Effector CD8-positive, alpha-beta T cell (primary cell): ENCODE results near the gene LRRC53.

ENCODE experiments used
- DNase-seq: peaks from one replicate; lab custom pipeline; 2025; lab: John Stamatoyannopoulos, UW

Gene LRRC53

DNA sequence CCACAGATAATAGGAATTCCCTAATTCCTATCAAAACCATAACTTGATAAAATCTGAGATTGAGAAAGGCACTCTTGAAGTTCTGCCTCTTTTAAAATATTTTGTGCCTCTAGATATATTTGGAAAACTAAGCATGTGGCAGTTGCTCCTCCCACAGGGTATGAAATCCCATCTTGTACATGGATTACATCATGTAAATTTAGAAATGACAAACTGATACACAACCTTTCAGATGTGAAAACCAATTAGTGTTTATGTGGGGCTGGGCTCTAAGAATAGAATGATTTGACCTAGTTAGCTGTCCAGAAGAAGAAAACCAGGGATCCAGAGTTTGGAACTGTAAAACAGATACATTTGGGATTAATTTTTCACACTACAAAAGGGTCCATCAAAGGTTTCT is 15.7 kb downstream of the LRRC53 start:
- no peak for DNase-seq

DNA sequence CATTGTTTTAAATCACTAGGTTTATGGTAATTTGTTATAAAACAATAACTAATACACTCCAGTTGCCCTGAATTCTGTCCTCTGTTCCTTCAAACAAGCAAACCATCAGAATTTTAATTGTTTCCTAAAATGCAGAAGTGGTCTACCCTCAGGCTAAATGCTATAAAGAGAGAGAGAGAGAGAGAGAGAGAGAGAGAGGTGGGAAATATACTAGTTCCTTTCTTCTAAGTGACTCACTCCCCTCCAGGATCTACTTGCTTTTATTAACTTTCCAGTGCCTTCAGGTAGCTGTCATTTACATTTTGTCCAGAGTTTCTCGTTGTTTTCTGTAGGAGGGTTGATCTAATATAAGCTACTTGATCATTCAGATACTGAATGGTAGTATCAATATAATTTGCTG is 26.4 kb downstream of the LRRC53 start:
- no peak for DNase-seq

DNA sequence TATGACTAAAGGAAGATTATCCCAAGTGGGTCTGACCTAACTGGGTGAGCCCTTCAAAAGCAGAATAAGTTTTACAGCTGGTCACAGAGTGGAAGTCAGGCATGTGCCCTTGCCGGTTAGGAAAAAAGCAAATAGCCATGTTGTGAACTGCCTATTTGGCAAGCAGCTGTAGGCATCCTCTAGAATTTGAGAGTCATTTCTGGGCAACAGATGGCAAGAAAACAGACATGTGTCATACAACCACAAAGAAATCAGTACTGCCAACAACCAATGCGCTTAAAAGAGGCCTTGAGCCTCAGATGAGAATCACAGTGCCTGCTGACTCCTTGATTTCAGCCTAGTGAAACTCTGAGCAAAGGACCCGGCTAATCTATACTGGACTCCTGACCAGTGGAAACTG is 26.8 kb downstream of the LRRC53 start:
- DNase-seq: no peak

DNA sequence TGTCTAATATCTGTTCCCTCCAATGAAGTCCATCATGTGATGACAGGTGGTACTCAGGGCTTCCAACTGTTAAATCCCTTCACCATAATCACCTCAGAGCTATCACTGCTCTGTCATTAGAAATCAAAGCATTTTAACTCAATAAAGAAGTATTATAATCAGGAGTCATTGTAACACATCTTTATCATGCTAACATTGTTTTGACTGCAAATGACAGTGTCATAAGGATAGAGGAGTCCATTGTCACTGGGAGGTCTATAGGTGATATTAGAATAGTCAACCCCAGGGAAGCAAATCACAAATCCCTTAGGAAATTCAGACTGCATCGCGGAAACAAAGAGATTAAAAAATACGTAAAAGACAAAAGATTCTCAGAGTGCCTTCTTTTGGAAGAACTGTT is 30.8 kb downstream of the LRRC53 start:
- no peak for DNase-seq

DNA sequence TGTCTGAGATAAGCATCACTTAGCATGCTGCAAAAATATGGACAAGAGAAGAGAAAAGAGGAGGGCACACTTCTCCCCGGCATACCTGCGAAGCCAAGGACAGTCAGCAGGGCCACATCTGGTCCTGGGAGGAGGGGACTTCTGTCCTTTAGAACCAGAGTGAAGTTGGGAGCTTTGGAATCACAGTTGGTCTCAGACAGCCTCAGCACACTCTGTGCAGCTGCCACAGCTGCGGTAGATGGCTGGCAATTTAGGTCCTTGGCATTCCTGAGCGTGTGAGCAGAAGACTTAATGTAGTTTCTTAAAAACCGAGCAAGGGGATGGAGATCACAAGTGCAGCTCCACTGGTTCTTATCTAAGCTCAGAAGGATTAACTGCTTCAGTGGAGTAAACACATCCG is 32.3 kb downstream of the LRRC53 start:
- DNase-seq: no peak

DNA sequence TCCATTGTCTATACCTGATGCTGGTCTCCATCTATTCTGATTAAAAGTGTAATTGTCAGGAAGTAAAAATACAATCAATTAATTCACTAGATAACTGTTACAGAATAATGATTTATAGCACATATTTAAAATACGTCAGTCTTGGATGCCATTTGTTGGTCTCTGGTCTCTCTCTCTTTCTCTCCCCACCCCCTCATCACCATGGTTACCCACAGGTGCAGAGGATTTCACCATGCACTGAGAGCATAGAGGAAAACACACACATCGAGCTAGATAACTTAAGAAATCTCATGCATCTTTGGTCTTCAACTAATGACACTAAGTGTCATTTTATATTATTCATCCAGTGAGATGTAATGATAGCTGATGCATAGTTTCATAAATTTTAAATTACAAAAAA is 33.4 kb downstream of the LRRC53 start:
- no peak for DNase-seq

DNA sequence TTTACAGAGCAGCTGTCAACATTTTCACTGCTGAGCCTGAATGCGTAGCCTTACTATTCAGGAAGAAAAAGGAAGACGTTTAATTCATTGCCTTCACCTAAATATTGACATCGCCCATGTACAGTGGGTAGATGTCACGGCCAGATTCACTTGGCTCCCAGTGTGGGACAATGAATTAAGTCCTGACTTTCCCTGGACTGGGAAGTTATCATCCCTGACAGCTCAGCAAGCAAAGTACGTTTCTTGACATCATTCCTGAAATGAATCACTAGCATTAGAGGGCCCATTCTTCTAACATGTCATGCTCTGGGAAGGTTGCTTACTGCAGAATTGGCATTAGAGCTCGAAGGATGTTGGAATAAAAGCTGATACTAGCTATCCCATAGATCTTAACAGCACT is 37.8 kb downstream of the LRRC53 start:
- DNase-seq: no peak

DNA sequence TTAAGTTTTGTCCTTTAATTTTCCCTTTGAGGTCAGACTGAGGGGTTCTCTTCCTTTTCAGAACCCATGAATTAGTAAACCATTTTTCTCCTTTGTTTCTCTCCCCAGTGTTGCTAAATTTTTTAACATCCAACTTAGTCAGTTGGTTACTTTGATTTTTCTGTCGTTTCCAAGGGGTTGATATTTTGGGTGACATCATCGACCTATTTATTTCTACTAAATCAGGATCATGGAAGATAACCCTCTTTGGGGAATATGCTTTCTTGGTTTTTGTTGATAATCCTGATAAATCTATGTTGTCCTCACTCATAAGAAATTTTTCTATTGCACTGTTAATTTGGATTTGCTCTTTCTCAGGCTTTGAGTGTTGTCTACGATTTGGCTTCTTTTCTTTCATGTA is 40.9 kb downstream of the LRRC53 start:
- DNase-seq: no peak

DNA sequence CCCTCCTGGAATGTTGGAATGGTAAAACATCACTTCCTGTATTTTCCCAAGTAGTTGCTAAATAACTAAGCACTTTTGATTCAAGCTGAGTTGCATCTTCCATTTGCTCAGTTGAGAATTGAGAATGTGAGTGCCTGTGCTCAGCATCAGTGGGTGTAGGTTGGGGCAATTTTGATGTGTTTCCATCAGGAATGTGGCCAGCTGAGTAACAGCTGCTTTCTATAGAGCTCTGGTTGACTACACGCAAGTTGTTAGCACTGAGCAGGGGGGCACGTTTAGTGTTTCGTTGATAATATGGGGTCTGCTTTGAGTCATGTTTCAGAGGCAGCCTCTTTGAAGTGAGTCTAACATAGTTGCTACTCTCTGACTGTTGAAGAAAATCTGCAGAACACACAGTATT is 41.5 kb downstream of the LRRC53 start:
- DNase-seq: no peak

DNA sequence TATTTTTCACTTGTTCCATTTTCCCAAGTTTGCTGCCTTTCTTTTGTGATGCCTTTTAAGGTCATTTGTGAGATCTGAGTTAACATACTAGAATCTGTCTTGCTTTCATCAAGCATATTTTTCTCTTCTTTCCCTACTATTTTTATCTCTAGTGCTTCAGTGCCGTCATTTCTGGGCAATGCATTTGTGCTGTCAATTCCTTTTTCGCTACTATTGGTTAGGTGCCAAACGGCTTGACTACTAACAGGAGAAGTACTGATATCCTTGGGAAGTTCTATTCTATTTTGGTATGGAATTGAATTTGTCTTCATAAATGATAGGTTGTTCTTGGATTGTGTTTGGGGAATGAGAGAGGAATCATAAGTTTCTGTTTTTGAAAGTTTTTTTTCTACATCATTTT is 42.2 kb downstream of the LRRC53 start:
- DNase-seq: no peak

DNA sequence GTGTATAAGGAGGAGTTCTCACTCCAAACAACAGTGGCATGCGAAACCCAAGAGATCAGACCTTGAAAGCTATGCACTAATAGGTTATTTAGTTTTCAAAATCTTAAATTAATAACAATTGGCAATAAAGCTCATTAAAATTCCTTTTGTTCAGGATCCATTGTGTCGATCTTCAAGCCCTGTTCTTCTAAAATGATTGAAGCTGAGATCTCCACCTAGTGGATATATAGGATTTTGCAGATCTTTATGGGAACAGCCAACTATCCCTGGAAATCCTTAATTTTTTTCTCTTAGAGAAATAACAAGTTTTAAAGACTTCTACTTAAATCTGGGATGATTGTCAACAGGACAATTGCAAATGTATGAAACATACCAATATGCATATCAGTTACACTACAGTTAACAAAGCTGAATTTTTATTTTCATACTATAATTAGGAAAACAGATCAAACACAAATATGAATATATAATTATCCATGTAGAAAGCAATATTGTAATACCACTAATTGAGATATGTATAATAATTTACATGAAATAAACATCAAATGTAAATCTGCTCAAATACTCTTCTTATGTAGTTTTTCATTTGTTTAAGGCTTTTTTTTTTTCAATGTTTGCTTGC is 43.3 kb downstream of the LRRC53 start:
- no peak for DNase-seq

DNA sequence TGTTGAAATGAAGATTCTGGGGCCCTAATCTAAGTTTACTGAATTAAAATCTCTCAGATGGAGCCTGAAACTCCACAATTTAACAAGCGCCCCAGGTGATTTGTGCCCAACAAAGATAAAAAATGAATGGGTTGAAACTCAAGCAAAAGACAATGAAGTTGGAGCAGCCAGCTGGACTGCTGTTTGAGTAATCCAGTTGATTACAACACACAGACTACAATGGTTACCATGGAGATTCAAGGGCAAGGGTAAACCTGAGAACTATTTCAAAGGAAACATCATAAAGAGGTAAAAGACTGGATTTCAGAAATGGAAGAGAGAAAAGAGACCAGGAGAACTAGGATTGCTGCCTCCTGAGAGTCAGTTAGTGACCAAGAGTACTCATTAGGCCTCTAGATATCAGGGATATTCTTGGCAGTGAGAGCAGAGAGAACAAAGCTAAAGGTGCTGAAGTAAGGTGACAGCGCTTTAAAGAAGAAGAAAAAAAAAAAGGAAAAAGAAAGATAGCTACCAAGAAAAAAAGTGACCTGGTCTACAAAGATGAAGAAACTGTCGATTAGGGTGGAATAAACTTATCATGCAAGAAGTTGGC is 44.5 kb downstream of the LRRC53 start:
- no peak for DNase-seq

DNA sequence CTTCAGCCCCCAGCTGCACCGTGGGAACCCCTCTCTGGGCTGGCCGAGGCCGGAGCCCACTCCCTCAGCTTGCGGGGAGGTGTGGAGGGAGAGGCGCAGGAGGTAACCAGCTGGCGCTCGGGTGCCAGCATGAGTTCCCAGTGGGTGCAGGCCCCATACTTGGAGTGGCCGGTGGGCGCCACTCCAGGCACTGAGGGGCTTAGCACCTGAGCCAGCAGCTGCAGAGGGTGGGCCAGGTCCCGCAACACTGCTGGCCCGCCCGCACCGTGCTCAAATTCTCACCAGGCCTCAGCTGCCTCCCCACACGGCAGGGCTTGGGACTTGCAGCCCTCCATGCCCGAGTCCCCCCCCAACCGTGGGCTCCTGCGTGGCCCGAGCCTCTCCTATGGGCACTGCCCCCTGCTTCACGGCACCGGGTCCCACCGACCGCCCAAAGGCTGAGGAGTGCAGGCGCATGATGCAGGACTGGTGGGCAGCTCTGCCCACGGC is 47.2 kb downstream of the LRRC53 start:
- DNase-seq: no peak

DNA sequence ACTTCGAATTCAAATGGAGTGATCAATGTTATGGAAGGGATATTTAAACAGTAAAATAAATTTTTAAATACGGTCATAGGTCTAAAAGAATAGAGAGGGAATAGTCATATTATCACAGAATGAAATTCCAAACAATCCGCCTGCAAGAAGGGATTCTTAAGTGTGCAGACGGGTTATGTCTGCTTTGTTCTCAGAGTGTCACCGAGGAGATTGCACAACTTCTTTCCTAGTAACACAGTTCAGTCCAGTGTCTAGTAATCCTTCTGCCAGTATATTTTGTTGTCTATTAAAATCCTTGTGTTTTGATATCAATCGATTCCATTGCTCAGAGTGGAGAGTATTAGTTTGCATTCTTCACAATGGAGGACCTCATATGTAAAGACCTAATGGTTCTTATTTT is 48.4 kb downstream of the LRRC53 start:
- no peak for DNase-seq

DNA sequence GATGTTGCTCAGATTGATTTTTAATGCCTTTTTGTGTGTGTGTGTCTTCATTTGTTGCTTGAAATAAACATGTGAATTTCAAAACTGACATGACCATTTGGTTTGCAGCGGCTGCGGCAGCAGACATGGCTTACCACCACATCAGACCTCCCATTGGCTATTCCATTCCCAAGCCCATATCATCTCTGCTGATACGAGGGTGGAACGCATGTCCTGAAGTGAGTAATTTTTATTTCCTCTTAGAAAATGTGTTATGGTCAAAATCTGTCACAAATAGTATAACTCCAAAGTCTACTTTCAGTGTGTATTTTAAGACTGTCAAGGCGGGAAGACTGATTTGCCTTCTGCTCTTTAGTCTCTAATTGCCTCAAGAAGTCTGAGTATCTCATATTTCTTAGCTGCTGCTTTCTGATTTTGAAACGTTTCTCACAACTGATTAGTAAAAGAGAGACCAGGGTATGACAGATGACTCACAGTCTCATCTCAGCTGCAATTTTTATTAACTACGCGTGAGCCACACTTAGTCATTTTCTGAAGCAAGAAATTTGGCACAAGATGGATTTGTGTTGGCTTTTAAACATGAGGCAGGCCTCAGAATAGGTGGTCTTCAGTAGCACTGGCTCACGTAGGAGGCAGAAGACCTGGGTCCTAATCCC is 49.0 kb downstream of the LRRC53 start:
- no peak for DNase-seq

DNA sequence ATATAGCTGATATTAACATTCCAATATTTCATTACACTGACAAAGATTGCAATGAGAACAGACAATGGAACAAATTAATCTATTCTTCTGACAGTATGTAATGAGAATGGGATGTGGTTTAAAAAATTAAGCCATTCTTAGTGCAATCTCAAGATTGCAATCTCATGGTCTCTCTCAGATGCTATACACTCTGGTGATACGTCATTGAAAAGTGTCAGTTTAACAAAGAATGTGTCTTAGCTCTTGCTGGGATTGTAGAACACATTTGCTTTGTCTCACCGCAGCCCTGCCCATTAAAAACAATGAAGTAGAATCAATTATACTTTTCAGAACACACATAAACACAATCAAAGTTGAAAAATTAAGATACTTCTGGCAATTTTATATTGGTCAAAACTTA is 55.2 kb downstream of the LRRC53 start:
- DNase-seq: no peak

DNA sequence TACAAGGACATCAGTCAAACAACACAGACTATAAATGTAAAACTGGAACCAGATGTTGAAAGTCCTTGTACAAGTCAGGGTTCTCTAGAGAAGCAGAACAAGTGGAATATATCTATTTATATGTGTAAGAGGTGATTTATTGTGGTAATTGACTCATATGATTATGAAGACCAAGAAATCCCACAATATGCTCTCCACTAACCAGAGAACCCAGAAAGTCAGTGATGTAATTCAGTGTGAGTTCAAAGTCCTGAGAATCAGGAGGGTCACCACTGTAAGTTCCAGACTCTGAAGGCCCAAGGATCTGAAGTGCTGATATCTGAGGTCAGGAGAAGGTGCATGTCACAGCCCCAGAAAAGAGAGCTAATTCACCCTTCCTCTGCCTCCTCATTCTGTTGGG is 57.0 kb downstream of the LRRC53 start:
- DNase-seq: no peak

DNA sequence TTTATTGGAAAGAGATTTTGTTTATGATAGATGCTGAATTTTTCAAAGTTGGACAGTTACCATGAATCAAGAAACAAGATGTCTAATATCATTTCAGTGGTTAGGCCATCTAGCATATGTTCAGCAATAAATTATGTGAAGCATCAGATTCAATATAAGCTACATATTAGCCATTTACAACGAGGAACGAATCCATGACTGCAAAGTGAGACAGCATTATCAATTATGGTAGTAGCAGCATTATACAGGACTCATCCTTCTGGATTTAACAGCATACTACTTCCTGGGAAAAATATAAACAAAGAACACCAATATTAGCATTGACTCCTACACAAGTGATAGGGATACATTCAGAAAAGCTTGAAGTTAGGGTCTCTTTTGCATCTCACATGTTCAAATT is 59.1 kb downstream of the LRRC53 start:
- no peak for DNase-seq

DNA sequence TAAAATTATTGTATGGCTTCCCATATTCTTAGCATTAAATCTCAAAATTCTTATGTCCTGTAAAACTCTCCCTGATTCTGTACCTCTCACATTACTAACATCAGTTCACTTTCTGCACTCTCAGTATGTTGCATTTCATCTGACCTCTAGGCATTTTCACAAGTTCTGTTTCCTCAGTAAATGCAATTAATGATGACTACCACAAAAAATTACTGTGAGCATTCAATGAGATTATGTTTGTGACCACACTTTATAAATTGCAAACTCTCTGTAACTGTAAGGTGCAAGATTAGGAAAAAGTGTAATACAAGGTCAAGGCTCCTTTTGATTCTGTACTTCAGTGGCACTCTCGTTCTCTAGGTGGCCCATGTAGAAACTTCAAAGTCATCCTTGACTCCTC is 60.4 kb downstream of the LRRC53 start:
- DNase-seq: no peak

DNA sequence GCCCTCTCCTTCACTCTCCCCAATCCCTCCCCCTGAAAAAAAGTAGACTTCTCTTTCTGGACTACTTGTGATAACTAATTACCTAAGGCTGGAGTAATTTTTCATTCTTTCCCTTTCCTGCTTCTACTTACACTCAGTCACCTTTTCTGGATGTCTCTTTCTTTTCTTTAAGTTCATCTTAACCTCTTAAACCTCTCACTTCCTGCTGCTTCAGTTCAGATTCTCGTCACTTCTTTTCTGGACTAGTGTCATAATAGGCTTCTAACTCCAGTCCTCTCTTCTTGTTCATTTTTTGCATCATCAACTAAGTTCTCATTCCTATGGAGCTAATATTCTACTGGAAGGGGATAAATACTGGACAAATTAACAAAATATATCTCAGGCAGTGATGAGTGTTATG is 75.4 kb downstream of the LRRC53 start:
- no peak for DNase-seq

DNA sequence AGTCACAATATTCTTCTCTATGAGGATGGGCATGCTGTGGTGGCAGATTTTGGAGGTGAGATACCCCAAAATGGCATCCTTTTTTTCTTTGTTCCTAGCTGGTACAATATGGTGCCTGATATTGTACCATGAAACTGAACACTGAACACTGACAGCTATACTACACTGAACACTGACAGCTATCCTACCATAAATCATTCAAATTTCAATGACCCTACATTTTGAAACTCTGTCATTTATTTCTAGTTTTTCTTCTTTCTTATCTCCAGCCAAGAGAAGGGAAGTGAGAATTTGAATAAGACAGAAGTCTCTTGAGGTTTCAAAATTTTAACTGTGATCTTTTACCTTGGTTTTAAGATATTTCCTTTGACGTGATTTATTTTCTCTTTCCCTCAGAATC is 76.3 kb downstream of the LRRC53 start:
- no peak for DNase-seq

DNA sequence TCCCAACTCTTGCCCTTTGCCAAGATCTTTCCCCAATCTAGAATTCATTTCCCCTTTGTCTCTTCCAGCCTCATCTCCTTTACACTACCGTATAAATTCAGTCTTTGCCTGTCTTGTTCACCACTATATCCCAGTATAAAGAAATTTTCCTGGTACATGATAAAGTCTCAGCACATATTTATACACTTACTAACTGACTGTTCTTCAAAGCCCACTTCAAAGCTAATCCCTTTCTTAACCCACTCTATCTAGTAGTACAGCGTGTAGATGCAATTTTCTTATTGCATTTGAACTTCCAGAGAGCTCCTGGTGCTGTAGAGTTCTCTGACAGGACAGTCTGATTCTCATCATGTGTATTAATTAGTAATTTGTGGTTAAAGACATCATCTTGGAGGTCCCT is 78.1 kb downstream of the LRRC53 start:
- no peak for DNase-seq

DNA sequence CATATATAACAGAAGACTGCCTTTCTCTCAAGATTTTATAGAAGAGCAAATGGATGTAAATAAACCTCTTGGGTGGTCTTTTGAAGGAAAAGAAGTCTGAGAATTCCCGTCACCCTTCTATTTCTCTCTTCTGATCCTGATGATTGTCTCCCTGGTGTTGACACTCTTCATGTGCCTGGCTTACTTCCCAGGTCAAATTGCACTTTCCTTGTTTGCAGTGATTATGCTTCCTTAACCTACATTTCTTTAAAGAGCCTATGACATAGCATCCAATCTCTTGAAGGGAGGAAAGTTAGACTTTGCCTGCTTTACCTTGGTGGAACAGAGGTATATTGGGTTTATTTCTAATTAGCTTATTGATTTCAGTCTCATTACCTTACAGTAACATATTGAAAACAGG is 80.1 kb downstream of the LRRC53 start:
- no peak for DNase-seq

DNA sequence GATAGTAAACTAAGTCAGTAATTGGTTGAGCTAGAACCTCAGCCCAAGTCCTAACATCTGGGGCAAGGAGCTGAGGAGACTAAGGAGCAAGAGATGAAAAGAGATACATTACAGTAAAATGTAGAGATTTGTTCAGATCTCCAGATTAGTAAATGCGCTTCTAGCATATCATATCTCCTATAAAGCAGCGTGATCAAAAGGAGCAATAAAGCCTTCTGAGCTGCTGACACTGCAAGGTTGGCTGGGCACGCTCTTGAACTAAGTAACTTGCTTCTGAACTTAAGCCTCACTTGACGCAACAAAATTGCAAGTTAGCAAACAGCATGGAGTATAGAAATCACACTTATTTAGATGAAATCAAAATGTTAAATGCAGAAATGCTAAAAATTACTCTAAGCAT is 80.9 kb downstream of the LRRC53 start:
- no peak for DNase-seq
